ENCODE data around the gene DNAJB11.

DNAJB11 gene

GRCh38 chr3:186592682-186593081, 22.2 kb downstream of the DNAJB11 start:
- peaks cover under 1% of the 10 kb centered on the region; the same call in 1 of the 2 replicates for H3F3A ChIP-seq (ENCODE audit: control insufficient read depth, insufficient read depth)
- TF ChIP-seq, protein P1, sequence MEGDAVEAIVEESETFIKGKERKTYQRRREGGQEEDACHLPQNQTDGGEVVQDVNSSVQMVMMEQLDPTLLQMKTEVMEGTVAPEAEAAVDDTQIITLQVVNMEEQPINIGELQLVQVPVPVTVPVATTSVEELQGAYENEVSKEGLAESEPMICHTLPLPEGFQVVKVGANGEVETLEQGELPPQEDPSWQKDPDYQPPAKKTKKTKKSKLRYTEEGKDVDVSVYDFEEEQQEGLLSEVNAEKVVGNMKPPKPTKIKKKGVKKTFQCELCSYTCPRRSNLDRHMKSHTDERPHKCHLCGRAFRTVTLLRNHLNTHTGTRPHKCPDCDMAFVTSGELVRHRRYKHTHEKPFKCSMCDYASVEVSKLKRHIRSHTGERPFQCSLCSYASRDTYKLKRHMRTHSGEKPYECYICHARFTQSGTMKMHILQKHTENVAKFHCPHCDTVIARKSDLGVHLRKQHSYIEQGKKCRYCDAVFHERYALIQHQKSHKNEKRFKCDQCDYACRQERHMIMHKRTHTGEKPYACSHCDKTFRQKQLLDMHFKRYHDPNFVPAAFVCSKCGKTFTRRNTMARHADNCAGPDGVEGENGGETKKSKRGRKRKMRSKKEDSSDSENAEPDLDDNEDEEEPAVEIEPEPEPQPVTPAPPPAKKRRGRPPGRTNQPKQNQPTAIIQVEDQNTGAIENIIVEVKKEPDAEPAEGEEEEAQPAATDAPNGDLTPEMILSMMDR (IDR thresholded peaks at IDR 0.05; ENCODE audit: low read depth, low read length, poor library complexity, severe bottlenecking) = no peak
- H3K4me3 ChIP-seq (ENCODE audit: low read length) = no peak overlapping the region
- H3K9me3 ChIP-seq (ENCODE audit: control insufficient read depth, insufficient read depth, low read length) = no peaks in the 10 kb centered on the region
- no peak overlapping the region for H3K27ac ChIP-seq (ENCODE audit: low read depth, low read length)
- H3K4me2 ChIP-seq (ENCODE audit: low read length) = no peak overlapping the region
- no peaks in the 10 kb centered on the region for H3K36me3 ChIP-seq (ENCODE audit: control insufficient read depth, low read length)
- no peaks in the 10 kb centered on the region for H3K9me2 ChIP-seq (replicated peaks; ENCODE audit: control insufficient read depth, low read length)
- H3K4me1 ChIP-seq (ENCODE audit: control insufficient read depth, low read length) = no peaks in the 10 kb centered on the region
- H4K20me1 ChIP-seq (ENCODE audit: control insufficient read depth, insufficient read depth, low read depth, low read length) = no peaks in the 10 kb centered on the region
- no peaks in the 10 kb centered on the region for H3K27me3 ChIP-seq (ENCODE audit: control insufficient read depth, low read length)
- no peaks in the 10 kb centered on the region for H3K79me2 ChIP-seq (ENCODE audit: control insufficient read depth, low read length)

DNA sequence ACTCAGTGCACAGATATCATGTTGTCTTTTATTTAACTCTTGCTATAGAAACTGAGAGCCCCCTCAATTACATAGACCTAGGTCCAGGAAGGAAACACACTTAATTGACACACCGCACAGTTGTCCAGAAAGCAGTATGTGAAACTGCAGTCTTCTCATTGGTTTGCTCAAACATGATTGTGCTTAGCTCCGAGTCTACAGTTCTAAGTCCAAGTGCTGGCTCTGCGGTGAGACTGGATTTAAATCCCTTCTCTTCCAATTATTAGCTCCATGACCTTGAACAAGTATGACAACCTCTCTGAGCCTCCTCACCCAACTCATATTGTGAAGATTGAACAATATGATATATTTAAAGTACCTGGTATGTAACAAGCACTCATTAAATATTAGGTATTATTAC, 23.3 kb downstream of the DNAJB11 start:
- Histone ChIP-seq H3K9me3 (ENCODE audit: control insufficient read depth, insufficient read depth, low read length) (no peaks in the 10 kb centered on the region), H3K27me3 (ENCODE audit: control insufficient read depth, low read length) (no peaks in the 10 kb centered on the region), H3K9me2 (replicated peaks; ENCODE audit: control insufficient read depth, low read length) (no peaks in the 10 kb centered on the region), H3K79me2 (ENCODE audit: control insufficient read depth, low read length) (no peaks in the 10 kb centered on the region), H3K4me1 (ENCODE audit: control insufficient read depth, low read length) (no peaks in the 10 kb centered on the region), H3K4me2 (ENCODE audit: low read length) (no peak overlapping the region), H3F3A (ENCODE audit: control insufficient read depth, insufficient read depth) (no peaks in the 10 kb centered on the region), H3K36me3 (ENCODE audit: control insufficient read depth, low read length) (no peaks in the 10 kb centered on the region), H3K4me3 (ENCODE audit: low read length) (no peak overlapping the region), H3K27ac (ENCODE audit: low read depth, low read length) (no peak overlapping the region), H4K20me1 (ENCODE audit: control insufficient read depth, insufficient read depth, low read depth, low read length) (no peaks in the 10 kb centered on the region)
- TF ChIP-seq EZH2phosphoT487 (IDR thresholded peaks at IDR 0.05; ENCODE audit: borderline replicate concordance, low read length) = no peak
- TF ChIP-seq, protein P1 (IDR thresholded peaks at IDR 0.05; ENCODE audit: low read depth, low read length, poor library complexity, severe bottlenecking) = no peak

- Histone ChIP-seq H3K36me3 (ENCODE audit: control insufficient read depth, low read length) (no peaks in the 10 kb centered on the region), H4K20me1 (ENCODE audit: control insufficient read depth, insufficient read depth, low read depth, low read length) (no peaks in the 10 kb centered on the region), H3K4me1 (ENCODE audit: control insufficient read depth, low read length) (no peaks in the 10 kb centered on the region), H3K4me3 (ENCODE audit: low read length) (no peak overlapping the region), H3K79me2 (ENCODE audit: control insufficient read depth, low read length) (no peaks in the 10 kb centered on the region), H3K27me3 (ENCODE audit: control insufficient read depth, low read length) (no peaks in the 10 kb centered on the region), H3F3A (ENCODE audit: control insufficient read depth, insufficient read depth) (no peaks in the 10 kb centered on the region), H3K9me3 (ENCODE audit: control insufficient read depth, insufficient read depth, low read length) (no peaks in the 10 kb centered on the region), H3K27ac (ENCODE audit: low read depth, low read length) (no peak overlapping the region), H3K4me2 (ENCODE audit: low read length) (no peak overlapping the region), H3K9me2 (replicated peaks; ENCODE audit: control insufficient read depth, low read length) (no peaks in the 10 kb centered on the region)
- TF ChIP-seq, protein P1 (IDR thresholded peaks at IDR 0.05; ENCODE audit: low read depth, low read length, poor library complexity, severe bottlenecking) = no peak
- TF ChIP-seq EZH2phosphoT487 (IDR thresholded peaks at IDR 0.05; ENCODE audit: borderline replicate concordance, low read length) = no peak
Observed at GRCh38 chr3:186594591-186595113, 24.1 kb downstream of the DNAJB11 start.
